Heart left ventricle (tissue), 13 donors: ENCODE measurements around the gene NKD1.

Experiments used
- POLR2A ChIP-seq, 2 donors: fragments of 450-650 bp; IDR thresholded peaks; one replicate each; pipeline ENCODE4 v1.6.1; 2017; ENCODE audit warnings: antibody characterized with exemption in 2 of 2, mild to moderate bottlenecking in 2 of 2, moderate library complexity in 2 of 2
- TF ChIP-seq, protein P1 (sequence below), 12 donors: fragments of 200-600 bp; sonication (generic) in 4 of 12; IDR thresholded peaks; one replicate each; pipeline versions ENCODE4 v1.5.0 to v1.8.0; 2018 to 2022; ENCODE audit warnings: antibody characterized with exemption in 12 of 12, mild to moderate bottlenecking in 5 of 12
- donor health status: ischemic (EF 13 %, LVEDD 7.1; RV severe dilation, severe dysfunction).
- donor health status: DM: no; HTN: yes; CAD: no.
- donor health status: DM: no; HTN: no; CAD: no.
- donor health status: ischemic (EF 25% LVEDD 6.9; RV normal size, moderate dysfunction).
- donor health status: ischemic (EF 25% LVEDD 5.7; RV mildly dilated, moderate dysfunction).
- donor health status: ischemic (EF 35%, LVEDD 5.7; RV mildly dilated, moderate dysfunction).
- donor health status: nonischemic (EF 11% LVEDD 7.7; RV severe dilation, severe dysfunction).
- donor health status: DM: yes; HTN: yes; CAD: no.
- donor health status: PGD.
- donor health status: ischemic (EF 29% LVEDD 5.4; RV normal size, mild dysfunction).
- donor health status: nonischemic (EF 23%, LVEDD 6.1; RV moderate dilation, normal function).

- TF ChIP-seq, protein P1, sequence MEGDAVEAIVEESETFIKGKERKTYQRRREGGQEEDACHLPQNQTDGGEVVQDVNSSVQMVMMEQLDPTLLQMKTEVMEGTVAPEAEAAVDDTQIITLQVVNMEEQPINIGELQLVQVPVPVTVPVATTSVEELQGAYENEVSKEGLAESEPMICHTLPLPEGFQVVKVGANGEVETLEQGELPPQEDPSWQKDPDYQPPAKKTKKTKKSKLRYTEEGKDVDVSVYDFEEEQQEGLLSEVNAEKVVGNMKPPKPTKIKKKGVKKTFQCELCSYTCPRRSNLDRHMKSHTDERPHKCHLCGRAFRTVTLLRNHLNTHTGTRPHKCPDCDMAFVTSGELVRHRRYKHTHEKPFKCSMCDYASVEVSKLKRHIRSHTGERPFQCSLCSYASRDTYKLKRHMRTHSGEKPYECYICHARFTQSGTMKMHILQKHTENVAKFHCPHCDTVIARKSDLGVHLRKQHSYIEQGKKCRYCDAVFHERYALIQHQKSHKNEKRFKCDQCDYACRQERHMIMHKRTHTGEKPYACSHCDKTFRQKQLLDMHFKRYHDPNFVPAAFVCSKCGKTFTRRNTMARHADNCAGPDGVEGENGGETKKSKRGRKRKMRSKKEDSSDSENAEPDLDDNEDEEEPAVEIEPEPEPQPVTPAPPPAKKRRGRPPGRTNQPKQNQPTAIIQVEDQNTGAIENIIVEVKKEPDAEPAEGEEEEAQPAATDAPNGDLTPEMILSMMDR (IDR thresholded peaks at IDR 0.05) = no peak
- TF ChIP-seq POLR2A (IDR thresholded peaks at IDR 0.05) = no peak
Measured at GRCh38 chr16:50601341-50601740, 53.1 kb downstream of the NKD1 start.
